DMS79 (cell line): Measurements from ENCODE around the gene CBX8.

Source experiments
- DNase-seq: peaks from one replicate; lab custom pipeline; 2025; lab: John Stamatoyannopoulos, UW

CBX8 gene

GRCh38 chr17:79804856-79805696 is 8.2 kb upstream of the CBX8 start:
- no peak for DNase-seq

DNA sequence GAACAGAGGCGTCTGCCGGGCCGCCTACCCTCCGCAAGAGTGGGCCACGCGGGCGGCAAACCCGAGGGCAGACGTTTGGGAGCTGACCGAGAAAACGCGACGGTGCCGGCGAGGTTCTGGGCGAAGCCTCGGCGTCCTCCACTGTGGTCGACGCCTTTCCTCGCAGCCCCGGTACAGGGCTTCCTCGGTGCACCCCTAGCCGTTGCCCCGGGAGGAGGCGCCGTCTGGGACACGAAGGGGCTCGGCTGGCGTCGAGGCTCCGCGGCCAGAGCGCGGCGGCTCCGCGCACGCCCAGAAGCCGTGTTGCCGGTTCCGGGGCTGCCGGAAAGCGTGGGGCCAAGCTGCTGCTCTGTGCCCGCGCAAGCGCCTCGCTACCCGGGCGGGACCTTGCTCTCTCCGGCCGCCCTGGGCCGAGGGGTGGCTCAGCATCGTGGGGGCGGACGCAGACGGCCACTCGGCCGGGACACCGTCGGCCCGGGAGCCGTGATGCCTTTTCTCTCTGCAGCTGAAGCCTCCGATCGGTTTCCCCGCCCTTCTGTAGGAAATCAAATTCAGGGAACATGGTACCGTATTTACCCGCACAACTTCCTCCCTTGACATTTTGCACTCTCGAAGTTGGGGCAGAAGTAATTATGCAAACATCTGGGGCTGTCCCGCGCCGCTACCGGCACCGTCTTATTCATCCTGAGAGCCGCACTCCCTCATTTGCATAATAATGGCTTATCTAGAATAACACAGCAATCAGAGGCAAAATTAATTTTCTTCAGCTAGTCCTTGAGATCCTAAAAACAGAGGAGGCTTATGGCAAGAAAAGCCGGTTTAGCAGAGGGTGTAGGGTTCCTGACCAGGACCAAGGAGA is 7.3 kb upstream of the CBX8 start:
- DNase-seq: no peak

DNA sequence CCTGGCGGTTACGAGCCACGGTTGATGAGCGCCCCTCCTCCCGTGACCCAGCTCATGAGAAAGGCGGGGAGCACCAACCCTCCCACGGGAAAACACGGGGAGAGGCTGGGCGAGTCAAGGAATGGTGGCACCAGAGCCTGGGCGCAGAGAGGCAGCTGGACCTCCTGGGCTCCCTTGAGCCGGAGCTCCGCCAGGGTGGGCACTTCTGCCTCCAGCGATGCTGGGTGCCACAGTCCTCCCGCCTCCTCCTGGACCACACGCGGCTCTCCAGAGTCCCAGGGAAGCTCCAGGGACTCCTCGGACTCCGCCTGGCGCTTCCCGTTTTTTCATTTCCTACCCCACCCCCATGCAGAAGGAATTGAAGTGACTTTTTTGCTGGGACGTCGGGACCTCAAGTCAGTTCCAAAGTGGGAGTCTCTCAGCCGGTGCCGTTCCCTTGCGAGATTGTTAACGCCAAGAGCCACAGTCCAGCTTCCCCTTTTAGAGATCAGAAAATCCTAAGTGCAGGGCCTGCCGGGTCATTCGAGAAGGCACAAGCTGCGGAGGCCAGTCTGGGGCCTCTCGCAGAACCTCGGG is 6.6 kb upstream of the CBX8 start:
- no peak for DNase-seq

- no peak for DNase-seq
These were observed 6.0 kb upstream of the CBX8 start for GRCh38 chr17:79802736-79803420.

DNA sequence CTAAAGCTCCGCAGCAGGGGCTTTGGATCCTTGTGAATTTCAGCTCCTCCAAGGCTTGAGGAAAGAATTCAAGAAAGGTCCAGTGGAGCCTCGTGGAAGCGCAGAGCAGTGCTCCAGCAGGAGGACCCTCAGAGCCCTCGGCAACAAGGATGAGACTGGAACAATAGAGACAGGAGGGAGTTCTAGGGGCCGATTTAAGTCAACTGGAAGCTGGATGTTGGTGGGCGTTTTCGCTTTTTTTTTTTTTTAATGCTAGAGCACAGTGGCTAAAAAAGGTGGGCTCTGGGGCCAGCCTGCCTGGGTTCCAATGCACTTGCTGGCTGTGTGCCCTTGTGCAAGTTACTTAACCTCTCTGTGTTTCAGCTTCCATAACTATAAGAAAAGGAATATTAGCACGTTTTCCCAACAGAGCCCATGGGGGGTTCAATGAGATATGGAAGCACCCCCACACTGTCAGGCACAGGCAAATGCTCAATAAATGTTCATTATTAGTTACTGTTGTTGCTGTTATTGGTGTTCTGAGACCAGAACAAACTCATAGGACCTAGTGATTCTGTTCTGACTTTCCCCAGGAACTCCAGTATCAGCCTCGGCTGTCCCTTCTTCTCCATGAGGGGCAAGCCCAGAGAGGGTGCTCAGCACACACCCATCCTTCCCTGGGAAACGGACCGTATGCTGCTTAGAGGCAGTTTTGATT is 5.3 kb upstream of the CBX8 start:
- DNase-seq: no peak

- DNase-seq: no peak
These were observed 4.5 kb upstream of the CBX8 start for GRCh38 chr17:79801156-79802038.

DNA sequence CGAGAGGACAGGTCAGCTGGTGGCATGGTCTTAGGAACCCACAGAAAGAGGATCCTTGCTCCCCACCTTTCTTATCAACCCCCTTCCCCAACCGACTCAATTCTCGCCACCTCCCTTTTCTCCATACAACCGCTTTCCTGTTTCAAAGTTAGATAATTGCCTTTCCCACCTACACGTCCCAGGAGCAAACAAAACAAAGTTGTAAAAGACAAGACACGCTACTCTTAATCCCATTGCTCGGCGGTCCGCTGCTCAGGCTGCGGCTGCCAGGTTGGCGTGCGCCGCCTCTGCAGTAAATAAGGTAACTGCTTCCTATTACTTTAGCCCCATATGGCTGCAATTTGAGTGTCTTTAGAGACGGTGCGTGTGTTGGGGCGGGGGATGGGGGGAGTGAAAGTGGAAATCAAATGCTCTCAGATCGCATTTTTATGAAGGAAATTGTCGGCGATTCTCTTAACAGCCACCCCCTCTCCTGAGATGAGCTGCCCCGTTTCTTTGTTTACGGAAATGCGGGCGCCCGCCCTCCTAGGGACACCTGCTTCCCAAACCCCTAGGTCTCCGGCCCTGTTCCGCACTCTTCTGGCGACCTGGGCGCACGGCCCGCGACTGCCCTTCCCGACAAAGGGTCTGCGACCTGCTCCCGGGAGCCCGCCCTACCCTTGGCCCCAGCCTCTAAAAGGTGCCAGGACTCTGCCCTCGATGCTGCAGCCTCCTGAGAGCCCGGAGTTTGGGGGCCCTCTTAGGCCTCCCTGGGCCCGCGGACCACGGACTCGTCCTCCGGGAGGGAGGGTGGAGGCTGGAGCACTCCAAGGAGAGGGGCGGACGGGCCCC is 3.7 kb upstream of the CBX8 start:
- no peak for DNase-seq

- DNase-seq: no peak
These were observed 2.9 kb upstream of the CBX8 start for GRCh38 chr17:79799538-79800324.

GRCh38 chr17:79799174-79799537 is 2.3 kb upstream of the CBX8 start:
- no peak for DNase-seq

DNA sequence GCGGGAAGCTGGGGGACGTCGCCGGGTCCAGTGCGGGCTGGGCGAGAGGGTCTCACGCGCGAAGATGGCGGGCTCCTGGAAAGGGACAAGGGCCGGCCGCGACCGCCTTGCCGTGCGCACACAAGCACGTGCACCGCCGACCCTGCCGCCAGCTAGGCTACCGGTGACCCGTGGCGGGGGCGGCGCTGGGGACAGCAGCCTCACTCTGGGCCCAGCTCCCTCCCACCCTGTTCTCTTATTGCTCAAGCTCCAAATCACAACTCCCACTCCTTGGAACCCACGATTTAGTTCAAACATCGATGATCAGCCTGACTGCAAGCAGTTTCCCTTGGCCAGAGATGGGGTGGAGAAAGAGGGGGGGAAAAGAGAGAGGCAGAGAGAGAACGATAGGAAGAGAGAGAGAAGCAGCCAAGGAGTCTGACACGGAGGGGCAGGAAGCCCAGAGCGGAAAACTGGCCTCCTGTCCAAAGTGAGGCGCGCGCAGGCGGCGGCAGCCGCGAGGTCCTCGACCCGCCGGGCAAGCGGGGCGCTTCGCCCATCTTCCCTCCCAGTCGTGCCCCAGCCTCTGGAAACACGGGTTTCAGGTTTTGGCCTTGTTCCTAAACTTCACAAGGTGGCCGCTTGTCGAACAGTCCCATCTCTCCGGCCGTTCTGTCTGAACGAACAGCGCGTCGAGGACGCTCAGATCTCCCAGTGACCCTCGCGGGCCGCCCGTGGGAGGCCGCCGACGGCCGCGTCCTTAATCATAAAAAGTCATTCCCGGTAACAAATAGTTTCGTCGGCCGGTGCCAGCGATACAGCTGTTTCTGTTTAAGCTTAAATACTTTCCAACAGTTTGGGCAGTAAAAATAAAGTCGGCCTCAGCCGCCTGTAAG is 1.7 kb upstream of the CBX8 start:
- DNase-seq: no peak

GRCh38 chr17:79797492-79798298 is 818 bp upstream of the CBX8 start:
- no peak for DNase-seq

DNA sequence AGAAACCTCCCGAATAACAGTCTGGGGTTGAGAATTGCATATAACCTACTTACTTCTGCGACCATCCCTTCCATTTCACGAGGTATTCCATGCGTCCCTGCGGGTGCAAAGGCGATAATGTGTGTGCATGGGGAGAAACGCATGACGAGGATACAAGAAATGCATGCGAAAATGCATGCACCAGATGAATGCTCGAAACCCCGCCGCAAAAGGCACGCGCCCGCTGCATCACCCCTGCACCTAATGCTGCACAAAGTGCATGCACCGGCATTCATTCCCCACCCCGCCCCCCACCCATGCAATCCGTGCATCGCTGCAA is 474 bp downstream of the CBX8 start:
- no peak for DNase-seq

- DNase-seq: no peak
These were observed 958 bp downstream of the CBX8 start for GRCh38 chr17:79795795-79796443.

GRCh38 chr17:79794659-79795511 is 2.0 kb downstream of the CBX8 start:
- no peak for DNase-seq

- no peak for DNase-seq
These were observed 3.0 kb downstream of the CBX8 start for GRCh38 chr17:79793924-79794304.
